ENCODE measurements around the gene NUP43. TPM values are rescaled to one million over a fixed set of nuclear protein-coding genes. Genes with fewer than 3 reads are reported as not detected.

NUP43 gene, protein sequence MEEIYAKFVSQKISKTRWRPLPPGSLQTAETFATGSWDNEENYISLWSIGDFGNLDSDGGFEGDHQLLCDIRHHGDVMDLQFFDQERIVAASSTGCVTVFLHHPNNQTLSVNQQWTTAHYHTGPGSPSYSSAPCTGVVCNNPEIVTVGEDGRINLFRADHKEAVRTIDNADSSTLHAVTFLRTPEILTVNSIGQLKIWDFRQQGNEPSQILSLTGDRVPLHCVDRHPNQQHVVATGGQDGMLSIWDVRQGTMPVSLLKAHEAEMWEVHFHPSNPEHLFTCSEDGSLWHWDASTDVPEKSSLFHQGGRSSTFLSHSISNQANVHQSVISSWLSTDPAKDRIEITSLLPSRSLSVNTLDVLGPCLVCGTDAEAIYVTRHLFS
- 10 to 100 TPM; 14.2 to 14.5 TPM for total RNA-seq
- polyA plus RNA-seq (2013, experiment 1 of 2) = 17.6 TPM
- 6.9 TPM for polyA plus RNA-seq (2013, experiment 2 of 2)
- total RNA-seq = 17.1 to 147 (median 79.6) reads per million in 172 experiments

DNA sequence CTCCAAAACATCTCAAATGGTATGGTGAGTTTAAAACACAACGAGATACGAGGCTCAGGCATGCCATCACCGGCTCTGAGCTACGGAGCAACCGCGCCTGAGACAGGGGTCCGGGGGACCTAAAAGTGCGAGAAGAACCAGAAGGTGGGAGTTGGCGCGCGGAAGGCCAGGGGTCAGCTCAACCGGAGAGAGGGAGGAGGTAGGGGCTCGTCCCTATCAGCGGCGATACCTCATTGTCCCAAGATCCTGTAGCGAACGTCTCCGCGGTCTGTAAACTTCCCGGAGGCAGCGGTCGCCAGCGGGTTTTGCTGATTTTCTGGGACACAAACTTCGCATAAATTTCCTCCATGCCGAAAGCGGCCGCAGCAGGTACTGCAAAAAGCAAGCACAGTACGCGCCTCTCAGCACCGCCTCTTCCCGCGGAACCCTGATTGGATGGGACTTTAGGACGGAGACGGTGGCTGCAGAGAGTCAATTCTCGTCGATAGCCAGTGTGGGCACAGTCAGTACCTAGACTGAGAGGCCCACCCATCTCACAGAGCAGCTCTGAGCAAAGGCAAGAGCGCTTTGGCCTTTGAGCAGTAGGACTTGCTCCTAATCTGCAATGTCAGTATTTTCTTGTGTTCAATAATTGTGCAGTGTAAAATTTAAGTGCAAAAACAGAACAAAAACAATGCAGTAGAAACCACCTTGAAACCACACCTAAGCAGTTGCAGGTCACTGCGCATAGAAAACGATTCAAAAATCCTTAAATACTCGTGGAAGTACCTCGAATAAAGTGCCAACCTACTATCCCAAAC, at the start of gene NUP43:
Gene NUP43, minus strand, starts transcription at position 383 of the 800 bp plus-strand sequence. Its CDS starts 34 bp downstream, at position 349.
- ATAC-seq (ENCODE audit: poor library complexity) (peak; percentile 74), DNase-seq (peak; percentile 86 to 95 (median 91))
- H3K4me3 ChIP-seq (ENCODE audit: low read length) = peak within 1 kb of the TSS; percentile 95
- H3K36me3 Mint-ChIP-seq (ENCODE audit: low read depth) = peaks cover 41% of the 10 kb centered on the region
- H3K9me3 Mint-ChIP-seq = no peaks in the 10 kb centered on the region
- no peaks in the 10 kb centered on the region for H3K27me3 ChIP-seq (ENCODE audit: control insufficient read depth in 1 of 2, insufficient read depth in 2 of 2, low read length in 2 of 2)
- H3K27me3 Mint-ChIP-seq = no peaks in the 10 kb centered on the region
- no peaks in the 10 kb centered on the region for H3K9me3 ChIP-seq (ENCODE audit: control insufficient read depth in 1 of 2, insufficient read depth in 1 of 2, low read length in 2 of 2)
- TF ChIP-seq, protein P1, sequence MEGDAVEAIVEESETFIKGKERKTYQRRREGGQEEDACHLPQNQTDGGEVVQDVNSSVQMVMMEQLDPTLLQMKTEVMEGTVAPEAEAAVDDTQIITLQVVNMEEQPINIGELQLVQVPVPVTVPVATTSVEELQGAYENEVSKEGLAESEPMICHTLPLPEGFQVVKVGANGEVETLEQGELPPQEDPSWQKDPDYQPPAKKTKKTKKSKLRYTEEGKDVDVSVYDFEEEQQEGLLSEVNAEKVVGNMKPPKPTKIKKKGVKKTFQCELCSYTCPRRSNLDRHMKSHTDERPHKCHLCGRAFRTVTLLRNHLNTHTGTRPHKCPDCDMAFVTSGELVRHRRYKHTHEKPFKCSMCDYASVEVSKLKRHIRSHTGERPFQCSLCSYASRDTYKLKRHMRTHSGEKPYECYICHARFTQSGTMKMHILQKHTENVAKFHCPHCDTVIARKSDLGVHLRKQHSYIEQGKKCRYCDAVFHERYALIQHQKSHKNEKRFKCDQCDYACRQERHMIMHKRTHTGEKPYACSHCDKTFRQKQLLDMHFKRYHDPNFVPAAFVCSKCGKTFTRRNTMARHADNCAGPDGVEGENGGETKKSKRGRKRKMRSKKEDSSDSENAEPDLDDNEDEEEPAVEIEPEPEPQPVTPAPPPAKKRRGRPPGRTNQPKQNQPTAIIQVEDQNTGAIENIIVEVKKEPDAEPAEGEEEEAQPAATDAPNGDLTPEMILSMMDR (IDR thresholded peaks at IDR 0.05) = peak; percentile 67
- H3K36me3 ChIP-seq (ENCODE audit: insufficient read depth, low read length) = peaks cover 22% of the 10 kb centered on the region
- peaks cover 32% of the 10 kb centered on the region for H3K4me1 Mint-ChIP-seq (ENCODE audit: low read depth)
- peak within 1 kb of the TSS; percentile 96 for H3K27ac Mint-ChIP-seq
- intact Hi-C loops (cut with DNase I, micrococcal nuclease) = loop anchor here (2.0 to 5.0 kb wide), 3 partner anchors 28 to 199 kb away; partner anchors contain the start of genes LATS1 (in 2 of the 2), PPIL4 (in 2 of the 2) and GINM1 (in 1 of the 2)
- peak within 1 kb of the TSS; percentile 97 for H3K4me3 Mint-ChIP-seq
- ChIA-PET POLR2A (interaction anchor here (0.6 to 7.3 kb wide), 2 partner anchors 29 to 181 kb away, joined by 4 to 66 read pairs; partner anchors contain the start of genes GINM1 and LATS1), CTCF (interaction anchor here (0.8 to 1.6 kb wide), 3 partner anchors 23 to 41 kb away, joined by 3 to 5 read pairs (median 4); partner anchors contain the start of gene LATS1)
- peaks cover 38% of the 10 kb centered on the region for H3K4me1 ChIP-seq (ENCODE audit: insufficient read depth, low read length)
- peak within 1 kb of the TSS; percentile 59 to 65 for H3K27ac ChIP-seq (ENCODE audit: low read depth in 1 of 2, low read length in 2 of 2)

DNA sequence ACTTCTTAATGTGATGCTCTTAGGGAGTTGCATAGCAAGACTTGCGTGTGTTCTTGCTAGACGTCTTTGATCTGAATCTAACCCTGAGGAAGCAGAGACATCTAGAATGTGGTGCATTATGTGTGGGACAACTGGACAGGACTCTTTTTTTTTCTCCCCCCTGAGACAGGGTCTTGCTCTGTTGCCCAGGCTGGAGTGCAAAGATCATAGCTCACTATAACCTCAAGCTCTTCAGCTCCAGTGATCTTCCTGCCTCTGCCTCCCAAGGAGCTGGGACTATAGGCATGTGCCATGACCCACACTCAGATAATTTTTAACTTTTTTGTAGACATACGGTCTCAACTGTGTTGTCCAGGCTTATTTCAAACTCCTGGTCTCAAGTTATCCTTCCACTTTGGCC, 37.2 kb upstream of the NUP43 start:
- TF ChIP-seq, protein P1 (IDR thresholded peaks at IDR 0.05) = no peak
- Mint-ChIP-seq H3K36me3 (ENCODE audit: low read depth) (peaks cover 40% of the 10 kb centered on the region), H3K27ac (no peak overlapping the region), H3K4me3 (no peak overlapping the region), H3K4me1 (ENCODE audit: low read depth) (no peaks in the 10 kb centered on the region), H3K27me3 (no peaks in the 10 kb centered on the region), H3K9me3 (no peaks in the 10 kb centered on the region)
- H3K9me3 ChIP-seq (ENCODE audit: control insufficient read depth in 1 of 2, insufficient read depth in 1 of 2, low read length in 2 of 2) = no peaks in the 10 kb centered on the region
- intact Hi-C loops (cut with DNase I, micrococcal nuclease) = no loop called here
- CTCF ChIA-PET = no interaction called here
- H3K4me1 ChIP-seq (ENCODE audit: insufficient read depth, low read length) = no peaks in the 10 kb centered on the region
- no peak overlapping the region for H3K4me3 ChIP-seq (ENCODE audit: low read length)
- no peak overlapping the region for H3K27ac ChIP-seq (ENCODE audit: low read depth in 1 of 2, low read length in 2 of 2)
- ATAC-seq (ENCODE audit: poor library complexity) (no peak), DNase-seq (no peak)
- H3K27me3 ChIP-seq (ENCODE audit: control insufficient read depth in 1 of 2, insufficient read depth in 2 of 2, low read length in 2 of 2) = no peaks in the 10 kb centered on the region
- peaks cover 32% of the 10 kb centered on the region for H3K36me3 ChIP-seq (ENCODE audit: insufficient read depth, low read length)
- POLR2A ChIA-PET = no interaction called here

DNA sequence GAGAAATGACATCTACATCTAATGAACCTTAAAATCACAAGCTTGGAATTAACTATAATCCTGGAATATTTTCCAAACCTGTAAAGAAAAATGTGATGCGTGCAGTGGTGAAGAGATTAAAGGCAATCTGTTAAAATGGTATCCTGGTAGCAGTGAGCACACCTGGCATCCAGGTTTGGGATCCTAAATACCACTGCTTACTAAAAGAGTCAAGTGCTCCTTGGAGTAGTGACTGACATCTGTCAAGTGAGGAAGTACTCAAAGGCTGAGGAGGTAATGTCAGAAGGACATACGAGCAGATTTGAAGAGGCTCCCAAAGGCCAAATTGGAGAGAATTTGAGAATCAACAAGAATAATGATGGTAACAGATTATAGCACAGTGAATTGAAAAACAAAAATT, 36.0 kb upstream of the NUP43 start:
- no peak overlapping the region for H3K4me3 ChIP-seq (ENCODE audit: low read length)
- H3K27ac ChIP-seq (ENCODE audit: low read depth in 1 of 2, low read length in 2 of 2) = no peak overlapping the region
- Mint-ChIP-seq H3K27ac (no peak overlapping the region), H3K27me3 (no peaks in the 10 kb centered on the region), H3K36me3 (ENCODE audit: low read depth) (peaks cover 41% of the 10 kb centered on the region), H3K4me1 (ENCODE audit: low read depth) (no peaks in the 10 kb centered on the region), H3K4me3 (no peak overlapping the region), H3K9me3 (no peaks in the 10 kb centered on the region)
- H3K9me3 ChIP-seq (ENCODE audit: control insufficient read depth in 1 of 2, insufficient read depth in 1 of 2, low read length in 2 of 2) = no peaks in the 10 kb centered on the region
- H3K36me3 ChIP-seq (ENCODE audit: insufficient read depth, low read length) = peaks cover 37% of the 10 kb centered on the region
- H3K4me1 ChIP-seq (ENCODE audit: insufficient read depth, low read length) = no peaks in the 10 kb centered on the region
- no peaks in the 10 kb centered on the region for H3K27me3 ChIP-seq (ENCODE audit: control insufficient read depth in 1 of 2, insufficient read depth in 2 of 2, low read length in 2 of 2)
- ATAC-seq (ENCODE audit: poor library complexity) = no peak
- TF ChIP-seq, protein P1 (IDR thresholded peaks at IDR 0.05) = no peak
- intact Hi-C loops (cut with DNase I, micrococcal nuclease) = no loop called here
- ChIA-PET CTCF (no interaction called here), POLR2A (no interaction called here)
- DNase-seq = no peak
